Measurements from ENCODE around the gene HCST.

HCST gene

GRCh38 chr19:35942235-35942634, 39.9 kb downstream of the HCST start:
- no peak for DNase-seq
- peaks cover 2% of the 10 kb centered on the region for H3K36me3 ChIP-seq (replicated peaks)
- H3K27me3 ChIP-seq (replicated peaks), result no peaks in the 10 kb centered on the region
- no peak overlapping the region for H3K4me3 ChIP-seq (ENCODE audit: low read depth, low read length)
- no peak for TF ChIP-seq CTCF (IDR thresholded peaks at IDR 0.05; ENCODE audit: low read depth, low read length, missing control alignments)
- in situ Hi-C loops (cut with HindIII; ENCODE audit: low pct_ligation_motif_present, low sequenced_read_pairs), result no loop called here
- no peak overlapping the region for H3K27ac ChIP-seq

DNA sequence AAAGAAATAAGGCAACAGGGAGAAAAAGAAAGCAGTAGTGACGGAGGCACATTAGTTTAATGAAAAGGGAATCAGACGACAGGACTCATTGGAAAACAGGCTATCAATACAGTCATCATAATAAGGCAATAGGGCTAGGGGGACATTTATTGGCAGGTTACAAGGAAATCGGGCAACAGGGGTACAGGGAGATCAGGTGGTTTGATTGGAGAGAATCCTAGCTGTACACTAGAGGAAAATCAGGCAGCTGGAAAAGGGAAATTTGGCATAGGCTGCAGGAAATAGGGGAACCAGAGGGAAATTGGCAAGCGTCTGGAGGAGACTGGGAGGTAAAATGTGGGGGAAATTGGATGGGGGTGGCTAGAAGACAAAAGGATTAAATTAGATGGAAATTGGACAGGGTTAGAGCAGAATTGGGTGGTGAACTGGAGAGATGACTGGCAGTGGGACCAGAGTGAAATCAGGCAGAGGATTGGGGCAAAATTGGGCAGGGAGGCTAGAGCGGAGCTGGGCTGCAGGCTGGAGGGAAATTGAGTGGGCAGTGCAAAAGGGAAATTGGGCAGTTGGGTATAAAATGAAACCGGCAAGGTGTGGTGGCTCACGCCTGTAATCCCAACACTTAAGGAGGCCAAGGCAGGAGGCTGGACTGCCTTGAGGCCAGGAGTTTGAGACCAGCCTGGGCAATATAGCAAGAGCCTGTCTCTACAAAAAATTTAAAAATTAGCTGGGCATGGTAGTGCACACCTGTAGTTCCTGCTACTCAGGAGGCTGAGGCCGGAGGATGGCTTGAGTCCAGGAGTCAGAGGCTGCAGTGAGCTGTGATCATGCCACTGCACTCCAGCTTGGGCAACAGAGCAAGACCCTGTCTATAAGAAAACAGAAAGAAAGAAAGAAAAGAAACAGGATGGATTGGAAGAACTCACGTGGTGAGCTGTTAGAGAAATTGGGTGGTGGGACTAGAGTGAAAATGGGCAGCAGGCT, 41.3 kb downstream of the HCST start:
- no peak for TF ChIP-seq CTCF (IDR thresholded peaks at IDR 0.05; ENCODE audit: low read depth, low read length, missing control alignments)
- no peak for DNase-seq
- H3K4me3 ChIP-seq (ENCODE audit: low read depth, low read length), result no peak overlapping the region
- H3K27me3 ChIP-seq (replicated peaks), result no peaks in the 10 kb centered on the region
- in situ Hi-C loops (cut with HindIII; ENCODE audit: low pct_ligation_motif_present, low sequenced_read_pairs), result no loop called here
- H3K27ac ChIP-seq, result no peak overlapping the region
- peaks cover 2% of the 10 kb centered on the region for H3K36me3 ChIP-seq (replicated peaks)

- H3K4me3 ChIP-seq (ENCODE audit: low read depth, low read length), result no peak overlapping the region
- no peak overlapping the region for H3K27ac ChIP-seq
- peaks cover under 1% of the 10 kb centered on the region for H3K36me3 ChIP-seq (replicated peaks)
- in situ Hi-C loops (cut with HindIII; ENCODE audit: low pct_ligation_motif_present, low sequenced_read_pairs), result no loop called here
- H3K27me3 ChIP-seq (replicated peaks), result no peaks in the 10 kb centered on the region
- TF ChIP-seq CTCF (IDR thresholded peaks at IDR 0.05; ENCODE audit: low read depth, low read length, missing control alignments), result no peak
- DNase-seq, result no peak
These were observed 42.2 kb downstream of the HCST start for GRCh38 chr19:35944556-35944955.

- no peak for DNase-seq
- no peaks in the 10 kb centered on the region for H3K36me3 ChIP-seq (replicated peaks)
- H3K4me3 ChIP-seq (ENCODE audit: low read depth, low read length), result no peak overlapping the region
- no peak overlapping the region for H3K27ac ChIP-seq
- H3K27me3 ChIP-seq (replicated peaks), result no peaks in the 10 kb centered on the region
- no peak for TF ChIP-seq CTCF (IDR thresholded peaks at IDR 0.05; ENCODE audit: low read depth, low read length, missing control alignments)
- in situ Hi-C loops (cut with HindIII; ENCODE audit: low pct_ligation_motif_present, low sequenced_read_pairs), result no loop called here
These were observed 42.9 kb downstream of the HCST start for GRCh38 chr19:35945121-35945790.

DNA sequence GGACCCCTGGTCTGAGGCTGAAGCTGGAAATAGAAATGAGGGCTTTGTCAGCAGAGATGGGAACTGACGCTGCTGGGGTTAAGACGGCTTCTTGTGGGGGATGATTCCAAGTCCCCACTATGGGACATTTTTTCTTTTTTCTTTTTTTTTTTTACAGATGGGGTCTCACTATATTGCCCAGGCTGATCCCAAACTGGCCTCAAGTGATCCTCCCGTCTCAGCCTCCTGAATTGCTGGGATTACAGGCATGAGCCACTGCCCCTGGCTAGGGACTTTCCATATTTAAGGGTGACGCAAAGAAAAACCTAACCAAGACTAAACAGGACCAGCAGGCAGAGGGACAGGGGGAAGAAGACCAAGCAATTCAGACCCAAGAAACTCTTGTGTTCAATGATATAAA, 43.9 kb downstream of the HCST start:
- no peak for DNase-seq
- no peaks in the 10 kb centered on the region for H3K36me3 ChIP-seq (replicated peaks)
- in situ Hi-C loops (cut with HindIII; ENCODE audit: low pct_ligation_motif_present, low sequenced_read_pairs), result no loop called here
- H3K27me3 ChIP-seq (replicated peaks), result no peaks in the 10 kb centered on the region
- no peak overlapping the region for H3K4me3 ChIP-seq (ENCODE audit: low read depth, low read length)
- no peak for TF ChIP-seq CTCF (IDR thresholded peaks at IDR 0.05; ENCODE audit: low read depth, low read length, missing control alignments)
- H3K27ac ChIP-seq, result no peak overlapping the region
